Measurements from ENCODE around the gene MRPS31.
"Not testable (repeated sequence)": the region's sequence is repeated elsewhere in the genome, so short reads cannot be mapped to it uniquely, and the experiment has no call there.

The MRPS31 gene

DNA sequence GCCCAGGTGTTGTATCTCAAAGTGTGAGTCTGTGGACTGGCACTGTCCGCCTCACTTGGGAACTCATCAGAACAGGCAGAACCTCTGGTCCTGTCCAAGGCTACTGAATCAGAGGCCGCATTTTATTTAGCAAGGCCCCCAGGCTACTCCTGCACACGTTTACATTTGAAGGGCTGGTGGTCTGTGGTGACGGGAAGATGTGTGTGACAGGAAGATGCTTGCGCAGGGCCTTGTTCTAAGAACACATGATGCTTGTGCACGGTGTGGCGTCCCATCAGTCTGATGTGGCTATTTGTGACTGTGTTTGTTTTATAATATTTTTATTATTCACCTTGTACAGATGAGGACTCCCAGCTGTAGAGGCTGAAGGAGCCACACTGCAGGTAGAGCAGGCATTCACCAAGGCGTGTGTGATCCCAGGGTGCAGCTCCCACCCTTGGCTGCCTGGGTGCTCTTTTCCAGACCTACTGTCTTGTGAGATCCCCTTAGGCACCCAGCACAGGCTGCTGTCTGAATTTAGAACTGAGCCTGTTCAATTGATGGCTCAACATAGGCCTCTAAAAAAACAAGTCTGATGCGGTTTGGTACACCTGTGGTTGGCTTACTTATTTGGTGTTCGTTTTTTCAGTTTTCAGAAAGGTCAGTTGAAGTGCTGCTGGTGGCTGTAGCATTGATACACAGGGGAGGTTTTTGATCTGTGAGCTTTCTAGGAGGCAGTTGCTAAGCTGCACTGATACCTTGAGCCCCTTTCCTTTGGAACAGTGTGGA, 21.5 kb upstream of the MRPS31 start:
- no peak for DNase-seq

DNA sequence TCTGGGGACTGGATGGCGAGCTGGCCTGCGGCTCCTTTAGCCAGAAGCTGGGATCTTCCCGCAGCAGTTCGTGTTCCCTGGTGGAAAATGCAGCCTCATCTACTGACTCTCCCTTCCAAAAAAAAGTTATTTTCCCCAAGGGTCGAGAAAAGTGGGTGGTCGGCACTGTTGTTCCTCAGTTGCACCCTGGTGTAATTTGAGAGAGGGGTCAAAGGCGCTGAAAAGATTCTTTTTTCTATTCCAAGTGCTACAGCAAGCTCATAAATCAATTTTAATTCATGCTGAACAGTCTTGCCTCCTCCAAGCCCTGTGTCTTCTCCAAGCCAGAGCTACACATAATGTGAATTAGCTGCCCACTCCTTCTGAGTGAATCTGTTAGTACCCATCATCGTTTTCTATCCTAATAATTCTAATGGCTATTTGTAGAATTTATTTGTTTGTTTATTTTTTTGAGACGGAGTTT, 19.2 kb upstream of the MRPS31 start:
- DNase-seq: no peak

DNA sequence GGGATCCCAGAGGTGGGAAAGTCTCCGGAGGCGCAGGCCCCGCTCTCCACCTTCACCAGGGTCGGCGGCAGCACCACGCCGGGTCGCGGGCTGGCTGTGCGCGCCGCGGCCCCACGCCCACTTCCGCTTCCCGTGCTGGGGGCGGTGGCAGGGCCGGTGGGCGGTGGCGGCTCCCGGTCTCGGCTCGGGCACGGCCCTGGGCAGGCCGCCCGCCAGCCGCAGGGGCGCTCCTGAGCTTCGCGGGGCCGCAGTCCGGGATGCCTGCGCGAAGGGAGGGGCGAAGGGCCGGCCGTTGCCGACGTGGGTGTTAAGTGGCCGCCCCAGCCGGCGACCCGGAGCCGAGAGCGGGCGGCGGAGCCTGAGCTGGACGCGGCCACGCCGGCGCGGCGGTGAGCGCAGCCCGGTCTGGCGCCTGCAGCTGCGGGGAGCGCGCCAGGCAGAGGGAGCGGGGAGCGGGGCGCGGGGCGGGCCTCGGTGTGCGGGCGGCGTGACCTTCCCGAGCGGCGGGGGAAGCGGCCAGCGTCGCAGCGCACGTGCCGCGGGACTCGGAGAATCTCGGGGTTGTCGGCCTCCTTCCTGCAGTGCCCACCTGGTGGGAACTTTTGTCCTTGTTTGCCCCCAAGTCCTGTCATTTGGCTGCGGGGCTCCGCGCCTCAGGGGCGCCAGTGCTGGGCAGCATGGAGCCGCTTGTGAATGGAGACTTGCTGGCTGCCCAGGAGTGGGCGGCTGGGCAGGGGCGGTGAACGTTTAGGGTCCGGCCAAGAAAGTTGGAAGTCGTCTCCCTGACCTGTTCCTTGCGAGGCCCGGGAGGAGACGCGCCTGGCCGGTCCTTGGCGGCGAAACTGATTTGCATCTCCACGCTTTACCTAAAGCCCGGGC, 18.5 kb upstream of the MRPS31 start, which contains the start of gene SLC25A15:
Gene SLC25A15 (plus strand): TSS at position 337 of the 879 bp plus-strand sequence. CDS start 3,616 bp downstream, outside the sequence.
- peak; percentile 89 for DNase-seq

DNA sequence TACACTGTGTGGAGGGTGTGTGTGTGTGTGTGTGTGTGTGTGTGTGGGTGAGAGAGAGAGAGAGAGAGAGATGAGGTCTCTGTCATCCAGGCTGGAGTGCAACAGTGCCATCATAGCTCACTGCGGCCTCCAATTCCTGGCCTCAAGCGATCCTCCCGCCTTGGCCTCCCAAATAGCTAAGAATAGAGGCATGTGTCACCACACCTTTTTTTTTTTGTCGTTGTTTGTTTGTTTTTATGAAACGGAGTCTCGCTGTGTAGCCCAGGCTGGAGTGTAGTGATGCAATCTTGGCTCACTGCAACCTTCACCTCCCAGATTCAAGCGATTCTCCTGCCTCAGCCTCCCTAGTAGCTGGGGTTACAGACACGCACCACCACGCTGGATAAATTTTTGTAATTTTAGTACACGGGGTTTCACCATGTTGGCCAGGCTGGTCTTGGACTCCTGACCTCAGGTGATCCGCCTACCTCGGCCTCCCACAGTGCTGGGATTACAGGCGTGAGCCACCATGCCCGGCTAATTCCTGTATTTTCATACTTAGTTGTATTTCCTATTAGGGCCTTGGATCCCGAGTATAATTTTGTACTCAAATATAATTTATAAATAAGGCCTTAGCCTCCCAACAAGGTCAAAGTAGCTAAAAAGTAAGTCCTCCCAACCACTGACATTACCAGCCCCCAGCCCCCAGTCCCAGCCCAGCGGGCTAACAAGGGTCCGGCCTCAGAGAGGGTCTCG, 17.7 kb upstream of the MRPS31 start:
- DNase-seq: not testable (repeated sequence)

DNA sequence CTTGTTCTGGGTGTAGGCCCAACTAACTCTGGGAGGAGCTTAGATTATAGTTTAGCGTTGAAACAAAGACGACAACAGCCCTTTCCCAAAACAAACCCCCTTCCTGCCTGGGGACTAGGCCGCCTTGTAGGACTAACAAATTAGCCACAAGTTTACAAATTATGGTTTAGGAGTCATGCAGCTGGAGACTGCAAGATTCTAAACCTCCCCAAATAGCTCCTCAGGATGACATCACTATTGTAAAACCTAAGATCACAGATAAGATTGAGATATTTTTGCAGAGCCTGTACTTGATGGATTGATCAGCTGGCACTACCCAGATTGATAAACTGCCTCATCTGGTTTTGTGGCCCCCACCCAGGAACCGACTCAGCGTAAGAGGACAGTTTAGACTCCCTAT, 16.1 kb upstream of the MRPS31 start:
- no peak for DNase-seq

DNA sequence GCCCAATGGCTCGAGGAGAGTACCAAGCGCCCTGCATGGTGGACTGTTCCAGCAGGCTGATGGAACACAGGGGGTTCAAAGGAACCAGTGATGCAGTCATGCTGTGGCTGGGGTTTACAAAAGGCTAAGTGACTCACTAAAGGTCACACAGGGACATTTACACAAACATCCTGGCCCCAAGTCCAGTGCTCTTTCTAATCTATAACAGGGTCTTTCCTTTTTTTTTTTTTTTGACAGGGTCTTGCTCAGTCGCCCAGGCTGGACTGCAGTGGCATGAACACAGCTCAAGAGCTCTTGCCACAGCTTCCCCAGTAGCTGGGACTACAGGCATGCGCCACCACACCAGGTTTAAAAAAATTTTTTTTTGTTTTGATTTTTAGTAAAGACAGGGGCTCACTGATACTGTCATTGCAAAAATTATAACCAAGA, 15.6 kb upstream of the MRPS31 start:
- no peak for DNase-seq

DNA sequence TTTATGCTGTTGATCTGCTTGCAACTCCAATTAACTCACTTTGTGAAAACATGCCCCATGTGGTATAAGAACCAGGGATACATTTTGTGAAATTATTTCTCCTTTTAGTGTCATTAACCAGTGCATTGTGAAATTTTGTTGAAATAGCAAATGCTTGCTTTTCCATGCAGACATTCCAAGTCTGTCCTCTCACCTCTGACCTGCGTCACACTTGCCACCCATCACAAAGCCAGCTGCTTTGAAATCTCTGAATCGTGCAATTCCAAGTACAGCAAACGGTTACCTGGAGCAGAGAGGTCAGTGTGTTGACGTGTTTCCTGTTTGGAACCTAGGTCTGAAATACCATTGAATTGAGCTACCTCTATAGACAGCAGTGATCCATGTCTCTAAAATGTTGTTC, 13.6 kb upstream of the MRPS31 start:
- no peak for DNase-seq

DNA sequence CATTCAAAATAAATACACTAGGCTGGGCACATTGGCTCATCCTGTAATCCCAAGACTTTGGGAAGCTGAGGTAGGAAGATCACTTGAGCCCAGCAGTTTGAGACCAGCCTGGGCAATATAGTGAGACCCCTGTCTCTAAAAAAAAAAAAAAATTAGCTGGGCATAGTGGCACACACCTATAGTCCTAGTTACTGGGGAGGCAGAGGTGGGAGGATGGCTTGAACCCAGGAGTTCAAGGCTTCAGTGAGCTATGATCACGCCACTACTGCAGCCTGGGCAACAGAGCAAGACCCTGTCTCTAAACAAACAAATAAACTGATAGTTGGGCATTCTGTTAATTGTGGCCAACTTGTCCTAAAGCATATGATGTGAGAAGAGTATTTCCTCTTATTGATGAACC, 12.0 kb upstream of the MRPS31 start:
- DNase-seq: not testable (repeated sequence)

DNA sequence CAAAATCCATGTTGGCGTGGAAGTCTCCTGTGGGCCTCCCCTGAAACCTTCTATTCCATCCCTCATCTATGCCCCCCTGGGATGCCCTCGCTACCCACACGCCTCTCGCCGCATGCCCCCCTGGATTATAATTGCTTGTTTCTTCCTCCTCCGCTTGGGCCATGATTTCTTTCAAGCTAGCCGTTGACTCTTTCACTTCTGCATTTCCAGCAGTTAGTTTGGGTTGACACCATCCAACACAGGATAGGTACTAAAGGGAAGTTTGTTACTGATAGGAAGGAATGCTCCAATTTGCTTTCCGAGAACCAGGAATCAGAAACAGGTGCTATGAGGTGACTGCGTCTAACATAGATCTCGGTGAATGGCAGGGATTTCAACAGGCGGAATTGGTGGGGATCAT, 10.7 kb upstream of the MRPS31 start:
- no peak for DNase-seq

DNA sequence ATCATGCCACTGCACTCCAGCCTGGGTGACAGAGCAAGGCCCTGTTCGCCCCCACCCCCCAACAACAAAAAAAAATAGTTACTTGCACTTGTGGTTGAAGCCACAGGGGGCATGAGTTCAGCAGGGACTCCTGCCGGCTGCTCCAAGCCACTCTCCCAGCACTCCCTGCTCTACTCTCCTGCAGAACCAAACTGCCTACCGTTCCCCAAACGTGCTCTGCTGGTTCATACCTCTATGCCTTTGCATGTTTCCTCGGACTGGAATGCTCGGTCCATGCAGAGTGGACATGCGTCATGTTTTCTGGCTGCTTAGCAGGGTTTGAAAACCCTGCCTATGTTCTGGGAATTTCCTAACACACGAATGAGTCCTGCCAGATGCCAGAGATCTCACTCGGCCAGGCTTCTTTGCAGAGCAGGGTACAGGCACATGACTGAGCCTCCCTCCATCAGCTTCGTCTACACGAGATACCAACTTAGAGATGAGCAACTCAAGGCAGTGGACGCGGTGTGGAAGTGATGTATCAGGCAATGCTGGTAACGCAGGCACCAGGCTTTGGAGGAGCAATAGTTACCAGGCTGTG, 9.9 kb upstream of the MRPS31 start:
- no peak for DNase-seq

DNA sequence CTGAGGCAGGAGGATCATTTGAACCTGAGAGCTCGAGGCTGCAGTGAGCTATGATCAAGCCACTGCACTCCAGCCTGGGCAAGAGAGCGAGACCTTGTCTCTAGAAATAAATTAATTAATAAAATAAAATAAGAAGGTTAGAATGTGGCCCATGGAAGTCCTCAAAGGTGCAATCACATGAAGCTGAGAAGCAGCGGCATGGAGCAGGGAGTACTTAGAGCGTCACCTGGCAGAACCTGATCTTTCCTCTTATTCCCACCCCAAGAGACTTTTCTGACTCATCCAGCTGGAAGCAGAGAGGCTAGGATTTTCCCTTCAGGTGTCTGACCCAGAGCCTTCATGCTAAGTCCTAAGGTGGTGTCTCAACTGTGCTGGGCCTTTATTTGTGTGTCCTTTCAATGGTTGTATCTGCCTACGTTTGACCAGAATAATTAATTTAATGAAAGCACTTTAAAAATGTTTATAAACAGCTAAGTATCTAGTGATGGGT, 8.9 kb upstream of the MRPS31 start:
- no peak for DNase-seq

DNA sequence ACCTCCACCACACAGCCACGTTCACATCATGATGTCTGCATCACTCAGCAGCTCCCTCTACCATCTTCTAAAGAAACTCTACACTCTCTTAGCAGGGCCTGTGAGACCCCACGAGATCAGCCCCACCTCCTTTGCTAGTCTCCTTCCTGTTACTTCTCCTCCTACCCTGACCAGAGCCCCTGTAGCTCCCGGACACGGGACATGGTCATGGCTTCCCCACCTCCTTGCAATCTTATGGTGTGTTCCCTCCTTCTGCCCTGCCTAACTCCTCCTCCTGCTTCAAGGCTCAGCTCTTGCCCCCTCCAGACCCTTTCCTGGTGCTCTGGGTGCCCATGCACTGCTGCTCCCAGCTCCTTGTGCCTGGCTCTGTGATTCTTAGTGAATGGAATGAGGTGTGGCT, 8.1 kb upstream of the MRPS31 start:
- no peak for DNase-seq

DNA sequence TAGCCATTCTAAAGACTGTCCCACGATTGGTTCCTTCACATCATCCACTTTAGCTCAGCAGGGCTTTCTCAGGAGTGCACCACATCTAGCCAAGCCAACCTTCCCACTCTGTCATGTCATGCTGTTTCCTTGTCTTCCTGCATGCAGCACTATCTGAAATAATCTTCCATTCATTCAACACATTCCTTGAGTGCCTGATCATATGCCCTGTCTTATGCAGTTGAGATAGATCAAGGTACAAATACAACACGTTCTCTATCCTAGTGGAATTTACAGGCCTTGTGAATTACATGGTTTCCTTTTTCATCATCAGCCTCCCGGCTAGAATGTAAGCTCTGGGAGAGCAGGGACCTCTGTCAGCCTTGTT, 6.8 kb upstream of the MRPS31 start:
- DNase-seq: no peak

DNA sequence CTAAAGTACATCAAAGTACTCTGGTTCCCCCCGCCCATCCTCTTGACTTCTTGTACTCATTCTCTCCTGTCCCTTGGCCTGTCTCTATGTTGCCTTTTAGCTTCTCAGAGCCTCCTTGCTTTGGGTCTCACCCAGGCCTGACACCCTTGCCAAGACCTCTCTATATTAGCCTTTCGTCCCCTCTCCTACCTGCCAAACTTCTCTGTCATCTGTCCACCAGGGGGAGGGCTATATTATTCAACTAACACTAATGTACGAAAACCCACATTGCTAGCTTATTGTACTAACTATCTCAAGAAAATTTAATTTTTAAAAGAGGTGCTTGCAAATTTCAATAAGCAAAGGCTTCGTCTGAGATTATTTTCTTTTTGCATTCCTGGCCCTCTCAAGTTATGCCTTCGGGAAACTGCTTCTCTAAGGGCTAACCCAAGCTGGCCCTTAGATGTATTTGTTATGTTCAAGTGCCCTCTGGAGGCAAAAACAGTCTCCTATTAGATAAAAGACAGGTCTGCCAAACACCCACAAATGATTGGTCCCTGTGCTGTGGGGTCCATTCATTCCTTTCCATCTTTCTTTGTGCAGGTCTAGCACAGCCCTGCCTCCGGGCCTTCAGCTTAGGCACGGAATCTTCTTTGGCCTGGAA, 6.3 kb upstream of the MRPS31 start:
- peak; percentile 54 for DNase-seq

DNA sequence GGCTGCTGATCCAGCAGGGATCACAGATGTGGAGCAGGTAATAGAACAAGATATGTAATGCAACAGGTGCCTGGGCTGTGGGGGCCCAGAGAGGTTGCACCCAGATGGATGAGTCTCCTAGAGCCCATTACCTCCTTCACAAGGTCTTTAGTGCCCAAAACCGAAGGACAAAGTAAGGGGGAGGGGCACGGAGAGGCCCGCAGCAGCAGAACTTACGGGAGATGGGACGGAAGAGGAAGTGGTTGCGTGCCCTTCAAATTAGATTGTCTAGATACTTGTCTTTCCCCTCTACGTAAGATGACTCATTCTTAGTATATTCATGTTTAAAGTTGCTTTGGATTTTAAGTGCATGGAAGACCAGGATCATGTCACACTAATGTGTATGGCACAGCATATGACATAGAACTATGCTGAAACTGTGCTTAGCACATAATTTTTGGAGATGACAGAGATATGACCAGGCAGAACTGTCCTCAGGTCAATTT, 5.7 kb upstream of the MRPS31 start:
- DNase-seq: no peak

DNA sequence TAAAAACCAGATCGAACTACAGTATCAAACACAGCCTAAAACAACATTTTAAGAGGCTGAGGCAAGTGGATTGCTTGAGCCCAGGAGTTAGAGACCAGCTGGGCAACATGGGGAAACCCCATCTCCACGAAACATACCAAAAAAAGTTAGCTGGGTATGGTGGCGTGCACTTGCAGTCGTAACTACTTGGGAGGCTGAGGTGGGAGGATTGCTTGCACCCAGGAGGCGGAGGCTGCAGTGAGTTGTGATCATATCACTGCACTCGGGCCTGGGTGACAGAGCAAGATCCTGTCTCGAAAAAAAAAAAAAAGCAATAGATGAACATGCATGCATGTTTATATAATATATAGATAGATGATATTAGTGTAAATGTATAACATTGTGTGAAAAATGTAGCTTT, 5.2 kb upstream of the MRPS31 start:
- DNase-seq: no peak

DNA sequence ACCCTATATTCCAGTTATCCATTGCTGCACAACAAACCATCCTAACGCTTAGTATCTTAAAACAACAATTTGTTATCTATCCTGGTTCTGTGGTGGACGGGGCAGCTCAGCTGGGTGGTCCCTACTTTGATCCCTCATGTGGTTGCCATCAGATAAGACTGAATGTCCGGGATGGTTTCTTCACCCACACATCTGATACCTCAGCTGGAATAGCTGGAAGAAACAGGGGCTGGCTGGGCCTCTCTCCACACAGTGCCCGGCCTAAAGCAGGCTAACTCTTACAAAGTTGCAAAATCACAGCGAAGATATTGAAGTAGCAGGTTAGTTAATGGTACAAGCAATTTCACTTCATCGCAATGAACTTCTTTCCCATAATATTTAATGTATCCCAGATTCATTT, 3.7 kb upstream of the MRPS31 start:
- no peak for DNase-seq

DNA sequence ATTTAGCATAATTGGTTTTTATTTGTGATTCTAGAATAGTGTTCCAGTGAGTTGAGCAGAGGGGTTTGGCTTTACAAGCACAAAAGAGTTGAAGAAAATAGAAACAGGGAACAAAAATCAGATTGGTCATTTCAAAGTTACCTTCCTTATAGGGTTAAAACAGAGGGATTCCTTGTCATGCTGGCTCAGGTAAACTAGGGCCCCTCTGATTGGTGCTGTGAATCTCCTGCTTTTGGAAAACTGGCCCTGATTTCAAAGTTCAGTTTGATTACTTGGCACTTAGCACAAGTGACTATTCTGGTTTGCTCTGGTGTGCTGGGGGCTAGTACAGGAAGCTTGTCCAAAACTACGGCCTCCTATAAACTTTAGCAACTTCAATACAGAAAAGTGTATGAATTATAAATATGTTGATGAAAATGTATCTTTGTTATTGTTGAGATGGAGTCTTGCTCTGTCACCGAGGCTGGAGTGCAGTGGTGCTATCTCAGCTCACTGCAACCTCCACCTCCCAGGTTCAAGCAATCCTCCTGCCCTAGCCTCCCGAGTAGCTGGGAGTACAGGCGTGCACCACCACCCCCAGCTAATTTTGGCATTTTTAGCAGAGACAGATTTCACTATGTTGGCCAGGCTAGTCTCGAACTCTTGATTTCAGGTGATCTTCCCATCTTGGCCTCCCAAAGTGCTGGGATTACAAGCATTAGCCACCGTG, 1.9 kb upstream of the MRPS31 start:
- no peak for DNase-seq

DNA sequence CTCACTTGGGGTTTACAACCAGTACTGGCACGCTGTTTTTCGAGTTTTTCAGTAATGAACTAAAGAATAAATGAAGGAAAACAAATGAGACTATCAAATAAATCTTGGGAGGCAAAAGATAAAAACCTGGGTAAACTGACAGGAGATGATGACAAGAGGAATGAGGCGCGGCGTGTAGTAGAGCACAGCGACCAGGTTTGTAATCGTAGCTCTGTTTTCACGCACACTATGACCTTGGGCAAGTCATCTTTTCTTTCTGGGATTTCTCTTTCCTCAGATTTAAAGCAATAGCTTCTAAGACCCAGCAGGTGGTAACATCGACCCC, 419 bp downstream of the MRPS31 start:
- no peak for DNase-seq

DNA sequence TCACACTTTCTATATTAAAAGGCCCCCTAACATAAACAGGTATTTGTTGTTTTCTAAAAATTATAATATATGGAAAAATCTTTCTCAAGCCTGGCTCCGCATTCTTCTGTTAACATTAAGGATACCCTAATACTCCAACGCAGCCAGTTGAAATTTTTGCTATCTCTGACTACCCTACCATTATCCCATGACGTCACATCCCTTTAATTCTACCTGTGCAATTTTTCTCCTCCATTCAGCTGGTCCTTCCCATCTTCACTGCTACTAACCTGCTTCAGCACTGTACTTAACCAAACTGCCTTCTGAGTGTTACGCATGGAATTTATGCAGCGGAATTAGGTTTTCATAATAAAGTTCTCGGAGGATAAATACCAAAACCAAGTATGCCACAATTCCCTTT, 1.0 kb downstream of the MRPS31 start:
- no peak for DNase-seq

DNA sequence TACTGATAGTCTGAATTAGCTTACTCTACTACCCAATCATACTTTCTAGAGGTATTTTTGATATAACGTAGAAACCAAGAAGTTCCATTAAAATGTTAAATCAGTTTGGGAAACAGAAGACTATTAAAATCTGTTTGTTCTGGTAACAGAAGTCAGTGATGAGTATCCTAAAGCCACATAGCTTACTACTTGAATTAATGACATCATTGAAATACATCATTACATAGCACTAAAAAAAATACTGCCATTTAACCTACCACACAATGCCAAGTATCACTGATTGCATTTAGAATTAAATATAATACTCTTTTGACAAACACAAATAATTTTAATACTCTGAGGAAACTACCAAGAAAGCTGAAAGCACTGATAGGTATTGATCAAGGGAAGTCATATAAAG, 5.4 kb downstream of the MRPS31 start:
- no peak for DNase-seq
